Testis (tissue), 3 donors: Measurements from ENCODE around the gene LRRN4CL. TPM values are rescaled to one million over a fixed set of nuclear protein-coding genes. Genes with fewer than 3 reads are reported as not detected.

ENCODE experiments used
- DNase-seq: peaks from one replicate; pipeline ENCODE4 v3.0.0-alpha.2; 2019
- H3K27ac ChIP-seq, 2 donors: fragments of 200-600 bp; sonication (generic); one replicate each; pipeline ENCODE4 v1.5.1; 2019
- H3K27me3 ChIP-seq: fragments of 200-600 bp; sonication (generic); one replicate; pipeline ENCODE4 v1.5.1; 2019
- H3K36me3 ChIP-seq: fragments of 200-600 bp; sonication (generic); one replicate; pipeline ENCODE4 v1.5.1; 2017; ENCODE audit warnings: low read depth; ENCODE audit errors: missing control alignments
- H3K4me1 ChIP-seq: fragments of 200-600 bp; sonication (generic); one replicate; pipeline ENCODE4 v1.5.1; 2019
- H3K4me3 ChIP-seq, 2 donors: fragments of 200-600 bp; sonication (generic); one replicate each; pipeline ENCODE4 v1.5.1; 2017 to 2019
- H3K9me3 ChIP-seq: fragments of 200-600 bp; sonication (generic); one replicate; pipeline ENCODE4 v1.5.1; 2017
- CTCF ChIP-seq, 3 experiments: fragments of 450-650 bp in 2 of 3; fragments of 200-600 bp in 1 of 3; sonication (generic) in 1 of 3; IDR thresholded peaks; one replicate each; pipeline ENCODE4 v1.5.1; 2016 to 2019; ENCODE audit warnings: antibody characterized with exemption in 3 of 3, mild to moderate bottlenecking in 2 of 3, moderate library complexity in 1 of 3
- POLR2A ChIP-seq: fragments of 450-650 bp; IDR thresholded peaks from one replicate; pipeline ENCODE4 v1.6.1; 2017; ENCODE audit warnings: antibody characterized with exemption, mild to moderate bottlenecking, moderate library complexity
- WGBS, 2 donors: methylation state at CpG; one replicate each; pipeline ENCODE4 v1.1.5; 2018; 5-methylcytosine and 5-hydroxymethylcytosine counted together
- intact Hi-C: fragments of 100-400 bp; cut with DNase I; formaldehyde crosslinking; loops from one replicate; pipeline ENCODE4 v1.15.1; 2023; ENCODE audit warnings: low total_unique reads
- polyA plus RNA-seq: library from polyadenylated mRNA; stranded (reverse); fragments of 350-450 nt; fragmentation: Illumina TruSeq; extraction: RNeasy Lipid Tissue Mini Kit (QIAGEN cat#74804); gene quantifications from one replicate; pipeline ENCODE4 v1.2.3, GENCODE V29; 2014; ENCODE audit warnings: low read depth, low replicate concordance; ENCODE audit not compliant: insufficient read depth
- total RNA-seq, 2 donors: library from RNA; depleted of rRNA; stranded (reverse); fragments of >200 nt; gene quantifications; one replicate each; pipeline ENCODE4 v1.2.3, GENCODE V29; 2016

Gene LRRN4CL
- total and polyA plus RNA-seq, 3 donors from 2014 or later, result 4.7 to 5.6 (median 5.0) TPM

GRCh38 chr11:62671608-62672389 is 17.5 kb downstream of the LRRN4CL start, which contains the start of the genes LBHD1 and UQCC3:
Gene LBHD1, minus strand, starts transcription at chr11:62672267. Its CDS starts 2,236 bp downstream, at chr11:62670031.
Gene UQCC3, plus strand, starts transcription at chr11:62671673. Its CDS starts 73 bp downstream, at chr11:62671746.
- intact Hi-C loops, result loop anchor here (10.0 kb wide), 1 partner anchor 277 kb away; no protein-coding TSS in a partner anchor

GRCh38 chr11:62671236-62671607 is 18.1 kb downstream of the LRRN4CL start:
- no peaks in the 10 kb centered on the region for H3K27me3 ChIP-seq
- H3K4me3 ChIP-seq, result peak overlapping the region; percentile 75 to 76
- peaks cover 14% of the 10 kb centered on the region for H3K4me1 ChIP-seq
- H3K36me3 ChIP-seq, result no peaks in the 10 kb centered on the region
- TF ChIP-seq POLR2A, result no peak
- no peak for TF ChIP-seq CTCF (IDR thresholded peaks at IDR 0.05)
- peak overlapping the region; percentile 62 to 74 for H3K27ac ChIP-seq
- intact Hi-C loops, result loop anchor here (10.0 kb wide), 1 partner anchor 276 kb away; no protein-coding TSS in a partner anchor
- peak; percentile 36 for DNase-seq
- 0% methylated on average over 12 to 17 of the region's 17 CpGs for WGBS, 2 donors
- H3K9me3 ChIP-seq, result no peaks in the 10 kb centered on the region

More at GRCh38 chr11:62671608-62672389, 17.5 kb downstream of the LRRN4CL start, which contains the start of the genes LBHD1 and UQCC3:
- Histone ChIP-seq H3K4me1 (peaks cover 8% of the 10 kb centered on the region), H3K36me3 (no peaks in the 10 kb centered on the region), H3K9me3 (no peaks in the 10 kb centered on the region), H3K27me3 (no peaks in the 10 kb centered on the region), H3K27ac (peak within 1 kb of the TSS; percentile 62 to 74), H3K4me3 (peak within 1 kb of the TSS; percentile 75 to 76)
- TF ChIP-seq POLR2A (no peak), CTCF (IDR thresholded peaks at IDR 0.05) (peak in 1 of 3 experiments; percentile 24)
- 0% methylated on average over 9 to 48 of the region's 59 CpGs for WGBS, 2 donors
- DNase-seq, result peak; percentile 93

GRCh38 chr11:62669420-62670161 is 19.7 kb downstream of the LRRN4CL start:
- peaks cover 18% of the 10 kb centered on the region for H3K4me1 ChIP-seq
- no peak for DNase-seq
- no peaks in the 10 kb centered on the region for H3K36me3 ChIP-seq
- intact Hi-C loops, result loop anchor here (10.0 kb wide), 1 partner anchor 275 kb away; no protein-coding TSS in a partner anchor
- no peak overlapping the region for H3K27ac ChIP-seq
- WGBS, 2 donors, result 61 to 63% methylated on average over 4 of the region's 4 CpGs
- H3K27me3 ChIP-seq, result no peaks in the 10 kb centered on the region
- no peak overlapping the region for H3K4me3 ChIP-seq
- TF ChIP-seq CTCF (IDR thresholded peaks at IDR 0.05) (no peak), POLR2A (no peak)
- H3K9me3 ChIP-seq, result no peaks in the 10 kb centered on the region

- Histone ChIP-seq H3K4me3 (no peak overlapping the region), H3K36me3 (no peaks in the 10 kb centered on the region), H3K27me3 (no peaks in the 10 kb centered on the region), H3K9me3 (no peaks in the 10 kb centered on the region), H3K27ac (no peak overlapping the region), H3K4me1 (peaks cover 19% of the 10 kb centered on the region)
- WGBS, 2 donors, result 76 to 92% methylated on average over 2 of the region's 2 CpGs
- DNase-seq, result no peak
- no peak for TF ChIP-seq CTCF (IDR thresholded peaks at IDR 0.05)
- no peak for TF ChIP-seq POLR2A
- intact Hi-C loops, result no loop called here
Observed at GRCh38 chr11:62667460-62667859, 21.9 kb downstream of the LRRN4CL start.
